NB4 (cell line): ENCODE measurements around the gene HLA-DOA.

Experiments used
- CTCF ChIP-seq: IDR thresholded peaks from one replicate; pipeline ENCODE4 v1.5.1; 2012; ENCODE audit warnings: low read depth, low read length
- MAX ChIP-seq: IDR thresholded peaks from 2 replicates; pipeline ENCODE4 v1.6.1; 2011; ENCODE audit warnings: low read depth, low read length

- TF ChIP-seq CTCF (no peak), MAX (no peak)
Measured at GRCh38 chr6:32977272-32977952, 32.0 kb downstream of the HLA-DOA start.
